A549 (cell line): Measurements from ENCODE around the gene NOC4L.

Experiments
- BHLHE40 ChIP-seq: IDR thresholded peaks from 2 replicates; pipeline ENCODE4 v1.6.1; 2012; ENCODE audit warnings: low read depth, low read length, inconsistent platforms
- ESRRA ChIP-seq: fragments of 150-350 bp; IDR thresholded peaks from 2 replicates; pipeline ENCODE4 v1.6.1; 2014; ENCODE audit warnings: mild to moderate bottlenecking, low read length, borderline replicate concordance
- TF ChIP-seq, protein P1 (sequence below): fragments of >200 bp; sonication (Bioruptor Twin); formaldehyde crosslinking; IDR thresholded peaks from 3 replicates; pipeline ENCODE4 v1.5.1; 2016
- TF ChIP-seq, protein P2 (sequence below): fragments of 200-600 bp; sonication (generic); IDR thresholded peaks from 2 replicates; pipeline ENCODE4 v1.6.1; 2016; ENCODE audit warnings: antibody characterized with exemption, mild to moderate bottlenecking, moderate library complexity

DNA sequence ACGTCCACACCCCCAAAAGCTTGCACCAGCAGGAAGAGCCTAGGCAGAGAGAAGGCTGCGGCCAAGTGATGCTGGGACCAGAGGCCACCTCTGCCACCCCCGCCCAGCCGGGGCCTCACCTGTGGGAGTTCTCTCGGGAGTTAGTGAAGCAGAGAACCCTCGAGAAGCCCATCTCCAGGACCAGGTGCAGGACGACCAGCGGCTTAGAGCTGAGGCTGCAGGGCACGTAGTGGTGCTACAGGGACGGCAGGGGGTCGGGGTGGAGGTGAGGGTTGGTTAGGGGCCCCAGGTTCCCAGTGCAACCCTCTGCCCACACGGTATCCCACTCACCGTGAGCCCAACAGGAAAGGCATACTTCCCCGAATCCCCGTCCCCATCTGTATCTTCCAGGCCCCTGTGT, 3.8 kb upstream of the NOC4L start:
- TF ChIP-seq, protein P1, sequence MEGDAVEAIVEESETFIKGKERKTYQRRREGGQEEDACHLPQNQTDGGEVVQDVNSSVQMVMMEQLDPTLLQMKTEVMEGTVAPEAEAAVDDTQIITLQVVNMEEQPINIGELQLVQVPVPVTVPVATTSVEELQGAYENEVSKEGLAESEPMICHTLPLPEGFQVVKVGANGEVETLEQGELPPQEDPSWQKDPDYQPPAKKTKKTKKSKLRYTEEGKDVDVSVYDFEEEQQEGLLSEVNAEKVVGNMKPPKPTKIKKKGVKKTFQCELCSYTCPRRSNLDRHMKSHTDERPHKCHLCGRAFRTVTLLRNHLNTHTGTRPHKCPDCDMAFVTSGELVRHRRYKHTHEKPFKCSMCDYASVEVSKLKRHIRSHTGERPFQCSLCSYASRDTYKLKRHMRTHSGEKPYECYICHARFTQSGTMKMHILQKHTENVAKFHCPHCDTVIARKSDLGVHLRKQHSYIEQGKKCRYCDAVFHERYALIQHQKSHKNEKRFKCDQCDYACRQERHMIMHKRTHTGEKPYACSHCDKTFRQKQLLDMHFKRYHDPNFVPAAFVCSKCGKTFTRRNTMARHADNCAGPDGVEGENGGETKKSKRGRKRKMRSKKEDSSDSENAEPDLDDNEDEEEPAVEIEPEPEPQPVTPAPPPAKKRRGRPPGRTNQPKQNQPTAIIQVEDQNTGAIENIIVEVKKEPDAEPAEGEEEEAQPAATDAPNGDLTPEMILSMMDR: no peak
- no peak for TF ChIP-seq BHLHE40
- TF ChIP-seq, protein P2, sequence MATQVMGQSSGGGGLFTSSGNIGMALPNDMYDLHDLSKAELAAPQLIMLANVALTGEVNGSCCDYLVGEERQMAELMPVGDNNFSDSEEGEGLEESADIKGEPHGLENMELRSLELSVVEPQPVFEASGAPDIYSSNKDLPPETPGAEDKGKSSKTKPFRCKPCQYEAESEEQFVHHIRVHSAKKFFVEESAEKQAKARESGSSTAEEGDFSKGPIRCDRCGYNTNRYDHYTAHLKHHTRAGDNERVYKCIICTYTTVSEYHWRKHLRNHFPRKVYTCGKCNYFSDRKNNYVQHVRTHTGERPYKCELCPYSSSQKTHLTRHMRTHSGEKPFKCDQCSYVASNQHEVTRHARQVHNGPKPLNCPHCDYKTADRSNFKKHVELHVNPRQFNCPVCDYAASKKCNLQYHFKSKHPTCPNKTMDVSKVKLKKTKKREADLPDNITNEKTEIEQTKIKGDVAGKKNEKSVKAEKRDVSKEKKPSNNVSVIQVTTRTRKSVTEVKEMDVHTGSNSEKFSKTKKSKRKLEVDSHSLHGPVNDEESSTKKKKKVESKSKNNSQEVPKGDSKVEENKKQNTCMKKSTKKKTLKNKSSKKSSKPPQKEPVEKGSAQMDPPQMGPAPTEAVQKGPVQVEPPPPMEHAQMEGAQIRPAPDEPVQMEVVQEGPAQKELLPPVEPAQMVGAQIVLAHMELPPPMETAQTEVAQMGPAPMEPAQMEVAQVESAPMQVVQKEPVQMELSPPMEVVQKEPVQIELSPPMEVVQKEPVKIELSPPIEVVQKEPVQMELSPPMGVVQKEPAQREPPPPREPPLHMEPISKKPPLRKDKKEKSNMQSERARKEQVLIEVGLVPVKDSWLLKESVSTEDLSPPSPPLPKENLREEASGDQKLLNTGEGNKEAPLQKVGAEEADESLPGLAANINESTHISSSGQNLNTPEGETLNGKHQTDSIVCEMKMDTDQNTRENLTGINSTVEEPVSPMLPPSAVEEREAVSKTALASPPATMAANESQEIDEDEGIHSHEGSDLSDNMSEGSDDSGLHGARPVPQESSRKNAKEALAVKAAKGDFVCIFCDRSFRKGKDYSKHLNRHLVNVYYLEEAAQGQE: no peak
- TF ChIP-seq ESRRA: no peak
